Right renal cortex interstitium (tissue), 3 donors: ENCODE measurements around the gene HMGCLL1. TPM values are rescaled to one million over a fixed set of nuclear protein-coding genes. Genes with fewer than 3 reads are reported as not detected.

Experiments
- DNase-seq, 3 donors: peaks; one replicate each; pipeline ENCODE4 v3.0.0-alpha.2; 2013; ENCODE audit warnings: low read depth in 3 of 3, low spot score in 2 of 3
- polyA plus RNA-seq, 3 donors: library from polyadenylated mRNA; unstranded; fragments of 120-200 nt; gene quantifications; one replicate each; pipeline ENCODE4 v1.2.1, GENCODE V29; 2013; ENCODE audit not compliant: insufficient read length in 3 of 3

HMGCLL1 gene
- polyA plus RNA-seq, 3 donors, result 2.5 to 3.7 (median 3.5) TPM

GRCh38 chr6:55448451-55448850 is 130.5 kb downstream of the HMGCLL1 start:
- DNase-seq, result no peak

GRCh38 chr6:55447891-55448290 is 131.1 kb downstream of the HMGCLL1 start:
- no peak for DNase-seq

DNA sequence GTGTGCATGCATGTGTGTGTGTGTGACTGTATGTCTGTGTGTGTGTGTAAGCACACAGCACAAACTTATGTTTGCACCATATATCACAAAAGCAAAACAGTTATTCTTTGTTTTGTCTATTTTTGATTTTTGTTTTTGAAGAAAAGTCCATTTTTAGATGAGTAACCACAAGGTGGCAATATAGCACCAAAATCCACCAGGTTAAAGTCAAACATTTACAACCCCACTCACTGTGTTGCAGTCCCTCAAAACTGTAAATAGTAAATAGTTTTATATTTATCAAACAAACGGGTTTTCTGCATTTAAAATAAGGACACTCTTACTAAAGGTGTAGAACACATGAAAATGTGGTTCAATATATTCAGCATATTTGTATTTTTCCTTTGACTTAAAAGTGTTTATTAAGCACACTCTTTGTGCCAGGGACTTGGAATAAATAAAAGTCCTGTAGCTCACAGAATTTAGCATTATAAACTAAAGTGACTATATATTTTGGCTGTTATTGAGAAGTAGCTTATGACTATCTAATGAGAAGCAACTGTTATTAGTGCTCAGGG is 133.3 kb downstream of the HMGCLL1 start:
- peak in 1 of 3 donors; percentile 23 for DNase-seq

GRCh38 chr6:55443238-55444134 is 135.5 kb downstream of the HMGCLL1 start:
- no peak for DNase-seq

GRCh38 chr6:55438203-55438602 is 140.8 kb downstream of the HMGCLL1 start:
- no peak for DNase-seq

DNA sequence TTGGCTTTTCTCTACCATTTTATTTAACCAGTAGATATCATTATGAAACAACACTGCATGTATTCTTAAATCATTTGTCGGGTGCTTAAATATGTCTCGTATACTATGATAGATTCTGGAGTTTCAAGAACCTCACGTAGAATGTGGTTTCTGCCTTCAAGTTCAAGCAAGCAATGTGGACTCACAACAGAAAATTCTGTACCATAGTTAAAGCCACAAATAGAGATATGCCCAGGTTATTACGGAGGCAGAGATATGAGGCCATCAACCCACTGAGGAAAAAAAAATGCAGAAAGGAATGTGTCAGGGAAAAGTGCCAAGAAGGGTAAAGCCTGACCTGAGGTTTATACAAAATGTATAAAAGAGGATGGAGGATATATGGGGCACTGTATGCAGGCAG is 141.9 kb downstream of the HMGCLL1 start:
- DNase-seq, result no peak

- no peak for DNase-seq
These were observed 145.4 kb downstream of the HMGCLL1 start for GRCh38 chr6:55433446-55434130.

DNA sequence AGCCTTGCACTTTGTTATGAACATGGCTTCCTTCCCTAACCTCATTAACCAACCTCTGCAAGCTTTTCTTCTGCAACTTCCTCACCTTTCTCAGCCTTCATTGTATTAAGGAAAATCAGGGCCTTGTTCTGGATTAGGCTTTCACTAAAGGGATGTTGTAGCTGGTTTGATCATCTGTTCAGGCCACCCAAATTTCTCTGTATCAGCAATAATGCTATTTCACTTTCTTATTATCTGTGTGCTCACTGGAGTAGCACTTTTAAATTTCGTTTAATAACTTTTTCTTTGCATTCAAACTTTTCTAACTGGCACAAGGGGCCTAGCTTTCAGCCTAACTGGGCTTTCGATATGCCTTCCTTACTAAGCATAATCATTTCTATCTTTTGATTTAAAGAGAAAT is 155.1 kb downstream of the HMGCLL1 start:
- no peak for DNase-seq

DNA sequence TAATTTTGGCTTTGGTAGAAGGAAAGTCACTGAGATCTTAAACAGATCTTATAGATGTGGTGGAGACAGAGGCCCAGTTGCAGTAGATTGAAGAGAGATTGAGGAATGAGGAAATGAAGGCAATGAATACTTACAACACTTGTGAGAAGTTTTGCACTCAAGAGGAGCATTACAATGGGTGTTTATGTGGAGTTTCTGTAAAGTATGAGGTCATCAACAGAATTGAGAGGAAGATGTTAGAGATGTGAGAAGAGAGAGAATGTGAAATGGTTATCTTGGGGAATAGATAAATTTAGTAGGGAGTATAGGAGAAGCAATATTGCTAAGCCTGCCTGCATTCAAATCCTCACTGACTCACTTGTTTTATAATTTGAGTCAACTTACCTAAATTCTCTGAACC is 168.3 kb downstream of the HMGCLL1 start:
- no peak for DNase-seq

GRCh38 chr6:55405474-55406235 is 173.3 kb downstream of the HMGCLL1 start:
- DNase-seq, result no peak

GRCh38 chr6:55399351-55399750 is 179.6 kb downstream of the HMGCLL1 start:
- DNase-seq, result no peak

GRCh38 chr6:55397986-55398385 is 181.0 kb downstream of the HMGCLL1 start:
- DNase-seq, result no peak

- no peak for DNase-seq
These were observed 183.1 kb downstream of the HMGCLL1 start for GRCh38 chr6:55395871-55396270.

GRCh38 chr6:55388211-55388610 is 190.8 kb downstream of the HMGCLL1 start:
- DNase-seq, result no peak
